HCT116 (cell line): ENCODE measurements around the gene SEMA5A. TPM values are rescaled to one million over a fixed set of nuclear protein-coding genes. Genes with fewer than 3 reads are reported as not detected.

Experiments
- ATAC-seq: fragments of 200-7000 bp; cut with Tn5 transposase; 2 replicates; pipeline ENCODE4 v1.9.1; 2020; ENCODE audit warnings: mild to moderate bottlenecking, moderate library complexity
- BruUV-seq: library from RNA; stranded (reverse); fragments of 400-500 nt; replicated peaks from 2 replicates; lab custom pipeline; 2021; lab: Mats Ljungman, UMichigan
- CTCF ChIA-PET: fragments of 300-600 bp; sonication (Branson Sonifier 250); formaldehyde crosslinking; loops from one replicate; lab custom pipeline; 2021; ENCODE audit warnings: antibody characterized with exemption; lab: Charles Lee
- POLR2A ChIA-PET: fragments of 300-600, 350-600 bp; sonication (Branson Sonifier 250); formaldehyde crosslinking; loops from one replicate; lab custom pipeline; 2021; ENCODE audit warnings: antibody characterized with exemption; lab: Charles Lee
- RAD21 ChIA-PET, 2 experiments: fragments of 300-600 bp; sonication (Branson Sonifier 250); formaldehyde crosslinking; loops; one replicate each; lab custom pipeline; 2023; ENCODE audit warnings: low total read pairs in 2 of 2; ENCODE audit not compliant: uncharacterized antibody in 2 of 2, unreplicated experiment in 2 of 2, low non-redundant PET in 1 of 2; lab: Charles Lee
- DNase-seq: peaks from one replicate; pipeline ENCODE4 v3.0.0-alpha.2; 2010; ENCODE audit warnings: low read depth, low spot score
- H2AFZ ChIP-seq: fragments of 200-600 bp; shearing (Covaris generic), sonication (generic); 2 replicates; pipeline ENCODE4 v1.6.1; 2017; ENCODE audit warnings: low read depth, mixed run types, mixed read lengths, antibody characterized with exemption, low read length; ENCODE audit not compliant: poor library complexity, severe bottlenecking
- H3K27ac ChIP-seq: 2 replicates; pipeline ENCODE4 v1.5.1; 2012; ENCODE audit warnings: low read depth, low read length
- H3K27me3 ChIP-seq: fragments of 200-600 bp; sonication (generic); 2 replicates; pipeline ENCODE4 v1.6.1; 2016; ENCODE audit warnings: mixed run types, low read length, mixed read lengths; ENCODE audit not compliant: insufficient read depth
- H3K36me3 ChIP-seq, 2 experiments: fragments of 200-500 bp in 1 of 2; fragments of 200-600 bp in 1 of 2; sonication (Bioruptor generic) in 1 of 2; sonication (generic) in 1 of 2; 2 replicates each; pipeline versions ENCODE4 v1.5.1 to v1.6.1; 2014 to 2016; ENCODE audit warnings: low read length in 2 of 2, inconsistent platforms in 1 of 2, mixed read lengths in 1 of 2, mixed run types in 1 of 2; ENCODE audit not compliant: insufficient read depth in 2 of 2, control insufficient read depth in 1 of 2
- H3K4me1 ChIP-seq, 2 experiments: fragments of 200-600 bp in 1 of 2; sonication (generic) in 1 of 2; 2 replicates each; pipeline versions ENCODE4 v1.5.1 to v1.6.1; 2012 to 2017; ENCODE audit warnings: low read length in 2 of 2, inconsistent platforms in 1 of 2, mild to moderate bottlenecking in 1 of 2, mixed read lengths in 1 of 2, mixed run types in 1 of 2, moderate library complexity in 1 of 2; ENCODE audit not compliant: insufficient read depth in 2 of 2, control insufficient read depth in 1 of 2
- H3K4me2 ChIP-seq: fragments of 200-600 bp; sonication (generic); 2 replicates; pipeline ENCODE4 v1.6.1; 2017; ENCODE audit warnings: mixed run types, low read length, mixed read lengths
- H3K4me3 ChIP-seq, 2 experiments: fragments of 200-600 bp in 1 of 2; sonication (generic) in 1 of 2; replicated peaks in 1 of 2; 2 replicates each; pipeline ENCODE4 v1.5.1; 2011 to 2016; ENCODE audit warnings: low read length in 2 of 2, control low read depth in 1 of 2, low read depth in 1 of 2, mild to moderate bottlenecking in 1 of 2, mixed read lengths in 1 of 2, mixed run types in 1 of 2
- H3K79me2 ChIP-seq: fragments of 200-600 bp; sonication (generic); 2 replicates; pipeline ENCODE4 v1.6.1; 2017; ENCODE audit warnings: mild to moderate bottlenecking, mixed run types, low read length, moderate library complexity, mixed read lengths; ENCODE audit not compliant: insufficient read depth
- H3K9ac ChIP-seq: fragments of 200-600 bp; sonication (generic); 2 replicates; pipeline ENCODE4 v1.6.1; 2016; ENCODE audit warnings: low read length, mixed read lengths
- H3K9me2 ChIP-seq: fragments of 200-600 bp; sonication (generic), shearing (Covaris generic); 2 replicates; pipeline ENCODE4 v1.6.1; 2017; ENCODE audit warnings: mixed run types, mild to moderate bottlenecking, moderate library complexity; ENCODE audit not compliant: insufficient read depth
- H3K9me3 ChIP-seq, 2 experiments: fragments of 200-500 bp in 1 of 2; fragments of 200-600 bp in 1 of 2; sonication (Bioruptor generic) in 1 of 2; sonication (generic) in 1 of 2; 2 replicates each; pipeline ENCODE4 v1.6.1; 2014 to 2017; ENCODE audit warnings: low read length in 2 of 2, mixed read lengths in 2 of 2, inconsistent platforms in 1 of 2, low read depth in 1 of 2, mild to moderate bottlenecking in 1 of 2, mixed run types in 1 of 2, moderate library complexity in 1 of 2; ENCODE audit not compliant: control insufficient read depth in 1 of 2, insufficient read depth in 1 of 2
- H4K20me1 ChIP-seq: fragments of 200-600 bp; sonication (generic), shearing (Covaris generic); 2 replicates; pipeline ENCODE4 v1.6.1; 2017; ENCODE audit warnings: mixed run types, mild to moderate bottlenecking, moderate library complexity; ENCODE audit not compliant: insufficient read depth
- ATF3 ChIP-seq: IDR thresholded peaks from 2 replicates; pipeline ENCODE4 v1.6.1; 2012
- CTCF ChIP-seq, 3 experiments: fragments of 200-600 bp in 1 of 3; sonication (generic) in 1 of 3; IDR thresholded peaks in 2 of 3; conservative IDR thresholded peaks in 1 of 3; 2 replicates each; pipeline ENCODE4 v1.5.1; 2012 to 2017; ENCODE audit warnings: low read depth in 2 of 3, low read length in 2 of 3, antibody characterized with exemption in 1 of 3, borderline replicate concordance in 1 of 3, control low read depth in 1 of 3, mild to moderate bottlenecking in 1 of 3, mixed read lengths in 1 of 3, mixed run types in 1 of 3, moderate library complexity in 1 of 3; ENCODE audit not compliant: insufficient read depth in 1 of 3
- EZH2 ChIP-seq: fragments of 200-600 bp; sonication (generic); IDR thresholded peaks from 2 replicates; pipeline ENCODE4 v1.6.1; 2017; ENCODE audit warnings: antibody characterized with exemption, mixed run types
- EZH2phosphoT487 ChIP-seq: fragments of 200-600 bp; IDR thresholded peaks from 2 replicates; pipeline ENCODE4 v1.6.1; 2018; ENCODE audit warnings: antibody characterized with exemption, borderline replicate concordance
- FOSL1 ChIP-seq: IDR thresholded peaks from 2 replicates; pipeline ENCODE4 v1.6.1; 2012; ENCODE audit warnings: low read depth
- MAX ChIP-seq: IDR thresholded peaks from 2 replicates; pipeline ENCODE4 v1.6.1; 2012
- POLR2A ChIP-seq: IDR thresholded peaks from 2 replicates; pipeline ENCODE4 v1.7.0; 2011; ENCODE audit warnings: borderline replicate concordance; ENCODE audit not compliant: insufficient read depth, insufficient read length; ENCODE audit errors: extremely low read depth
- POLR2AphosphoS5 ChIP-seq: IDR thresholded peaks from 2 replicates; pipeline ENCODE4 v1.6.1; 2011; ENCODE audit warnings: mild to moderate bottlenecking, low read depth, low read length, moderate library complexity
- RAD21 ChIP-seq: IDR thresholded peaks from 2 replicates; pipeline ENCODE4 v1.6.1; 2012; ENCODE audit warnings: low read depth, mild to moderate bottlenecking
- REST ChIP-seq: IDR thresholded peaks from 2 replicates; pipeline ENCODE4 v1.6.1; 2012; ENCODE audit warnings: low read depth
- SIN3A ChIP-seq: IDR thresholded peaks from 2 replicates; pipeline ENCODE4 v1.6.1; 2012; ENCODE audit warnings: low read depth
- SP1 ChIP-seq: IDR thresholded peaks from 2 replicates; pipeline ENCODE4 v1.6.1; 2012; ENCODE audit warnings: low read depth
- SRF ChIP-seq: IDR thresholded peaks from 2 replicates; pipeline ENCODE4 v1.6.1; 2012; ENCODE audit warnings: low read depth
- TCF7L2 ChIP-seq: IDR thresholded peaks from 2 replicates; pipeline ENCODE4 v1.7.0; 2011; ENCODE audit warnings: borderline replicate concordance, inconsistent platforms; ENCODE audit not compliant: insufficient read depth, insufficient read length; ENCODE audit errors: extremely low read depth
- YY1 ChIP-seq: IDR thresholded peaks from 2 replicates; pipeline ENCODE4 v1.6.1; 2011; ENCODE audit warnings: low read length, low read depth, moderate library complexity, mild to moderate bottlenecking; ENCODE audit not compliant: insufficient replicate concordance; ENCODE audit errors: extremely low read depth
- ZBTB33 ChIP-seq: IDR thresholded peaks from 2 replicates; pipeline ENCODE4 v1.6.1; 2011; ENCODE audit warnings: mild to moderate bottlenecking, low read length, moderate library complexity; ENCODE audit not compliant: insufficient replicate concordance; ENCODE audit errors: extremely low read depth
- ZFX ChIP-seq: fragments of 450-650 bp; IDR thresholded peaks from 2 replicates; pipeline ENCODE4 v1.6.1; 2017
- ZNF274 ChIP-seq: fragments of 200-500 bp; sonication (Bioruptor generic); IDR thresholded peaks from 2 replicates; pipeline ENCODE4 v1.6.1; 2014; ENCODE audit warnings: mild to moderate bottlenecking, low read depth, low read length, inconsistent platforms
- intact Hi-C: fragments of 100-400 bp; cut with micrococcal nuclease; formaldehyde crosslinking; loops from 2 replicates; pipeline ENCODE4 v1.10.0; 2022
- total RNA-seq: library from RNA; stranded (reverse); gene quantifications from one replicate; pipeline ENCODE4 v1.2.1, GENCODE V29; 2021; ENCODE audit not compliant: unreplicated experiment

The SEMA5A gene
- total RNA-seq, 1 experiment from 2014 or later: 0.02 TPM

GRCh38 chr5:9519537-9519936 is 26.3 kb downstream of the SEMA5A start:
- H3K4me1 ChIP-seq: no peaks in the 10 kb centered on the region
- POLR2A ChIA-PET: no interaction called here
- CTCF ChIA-PET: no interaction called here
- peaks cover 5 to 17% of the 10 kb centered on the region in 2 experiments; a peak in 3 of 4 replicates for H3K9me3 ChIP-seq
- ATAC-seq: no peak
- no peaks in the 10 kb centered on the region for H3K27me3 ChIP-seq
- DNase-seq: no peak
- RAD21 ChIA-PET: no interaction called here
- no peaks in the 10 kb centered on the region for H3K9me2 ChIP-seq
- no peak overlapping the region for H3K4me2 ChIP-seq
- H3K4me3 ChIP-seq: no peak overlapping the region
- no peaks in the 10 kb centered on the region for H4K20me1 ChIP-seq
- BruUV-seq: no TSS peak
- no peak overlapping the region for H3K9ac ChIP-seq
- no peaks in the 10 kb centered on the region for H3K36me3 ChIP-seq
- TF ChIP-seq POLR2A: no peak
- TF ChIP-seq YY1: no peak
- no peak for TF ChIP-seq ATF3
- no peak for TF ChIP-seq REST
- no peak for TF ChIP-seq SIN3A
- no peak for TF ChIP-seq TCF7L2
- TF ChIP-seq EZH2phosphoT487: no peak
- no peak for TF ChIP-seq MAX
- no peak for TF ChIP-seq ZNF274
- no peak for TF ChIP-seq CTCF (IDR thresholded peaks at IDR 0.05 in 2 of 3, conservative IDR thresholded peaks at IDR 0.05 in 1 of 3; ENCODE audit: borderline replicate concordance in 1 of 3, insufficient read depth in 1 of 3, low read depth in 2 of 3, low read length in 2 of 3)
- TF ChIP-seq ZFX: no peak
- TF ChIP-seq FOSL1: no peak
- no peak for TF ChIP-seq ZBTB33
- no peak for TF ChIP-seq POLR2AphosphoS5
- TF ChIP-seq SRF: no peak
- TF ChIP-seq RAD21: no peak
- TF ChIP-seq EZH2: no peak
- TF ChIP-seq SP1: no peak
- intact Hi-C loops: no loop called here
- H3K27ac ChIP-seq: no peak overlapping the region
- H3K79me2 ChIP-seq: no peaks in the 10 kb centered on the region
- no peak overlapping the region for H2AFZ ChIP-seq
